Thyroid gland (tissue), 4 donors: ENCODE results near the gene SEMA6A.

Experiments used
- POLR2A ChIP-seq, 2 donors: fragments of 450-650 bp; IDR thresholded peaks; one replicate each; pipeline ENCODE4 v1.6.1; 2017; ENCODE audit warnings: antibody characterized with exemption in 2 of 2, mild to moderate bottlenecking in 2 of 2, moderate library complexity in 1 of 2
- TF ChIP-seq, protein P1 (sequence below), 6 experiments: fragments of 200-600 bp in 3 of 6; fragments of 450-650 bp in 3 of 6; sonication (generic) in 3 of 6; IDR thresholded peaks; one replicate each; pipeline ENCODE4 v1.5.1; 2016 to 2019; ENCODE audit warnings: antibody characterized with exemption in 6 of 6, mild to moderate bottlenecking in 2 of 6, inconsistent platforms in 1 of 6, moderate library complexity in 1 of 6

DNA sequence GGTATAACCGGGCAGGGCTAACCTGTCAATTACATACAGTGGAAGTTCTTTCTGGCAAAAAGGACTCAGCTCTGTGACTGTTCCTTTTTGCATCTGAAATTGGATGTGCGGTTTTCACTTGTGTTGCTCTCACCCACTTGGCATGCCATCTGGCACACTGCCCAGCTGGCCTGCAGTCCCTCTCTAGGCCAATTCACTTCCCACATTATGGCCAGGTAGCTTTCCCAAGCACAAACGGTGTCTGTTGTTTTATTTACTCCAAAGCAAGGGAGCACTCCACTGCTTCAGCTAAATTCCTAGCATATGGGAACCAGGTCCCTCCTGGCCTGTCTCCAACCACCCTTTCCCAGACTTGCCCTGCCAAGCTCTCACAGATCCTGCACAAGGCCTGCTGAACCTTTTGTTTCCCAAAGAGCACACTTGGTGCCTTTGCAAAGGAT is 132.5 kb downstream of the SEMA6A start:
- TF ChIP-seq, protein P1, sequence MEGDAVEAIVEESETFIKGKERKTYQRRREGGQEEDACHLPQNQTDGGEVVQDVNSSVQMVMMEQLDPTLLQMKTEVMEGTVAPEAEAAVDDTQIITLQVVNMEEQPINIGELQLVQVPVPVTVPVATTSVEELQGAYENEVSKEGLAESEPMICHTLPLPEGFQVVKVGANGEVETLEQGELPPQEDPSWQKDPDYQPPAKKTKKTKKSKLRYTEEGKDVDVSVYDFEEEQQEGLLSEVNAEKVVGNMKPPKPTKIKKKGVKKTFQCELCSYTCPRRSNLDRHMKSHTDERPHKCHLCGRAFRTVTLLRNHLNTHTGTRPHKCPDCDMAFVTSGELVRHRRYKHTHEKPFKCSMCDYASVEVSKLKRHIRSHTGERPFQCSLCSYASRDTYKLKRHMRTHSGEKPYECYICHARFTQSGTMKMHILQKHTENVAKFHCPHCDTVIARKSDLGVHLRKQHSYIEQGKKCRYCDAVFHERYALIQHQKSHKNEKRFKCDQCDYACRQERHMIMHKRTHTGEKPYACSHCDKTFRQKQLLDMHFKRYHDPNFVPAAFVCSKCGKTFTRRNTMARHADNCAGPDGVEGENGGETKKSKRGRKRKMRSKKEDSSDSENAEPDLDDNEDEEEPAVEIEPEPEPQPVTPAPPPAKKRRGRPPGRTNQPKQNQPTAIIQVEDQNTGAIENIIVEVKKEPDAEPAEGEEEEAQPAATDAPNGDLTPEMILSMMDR (IDR thresholded peaks at IDR 0.05) = no peak
- no peak for TF ChIP-seq POLR2A (IDR thresholded peaks at IDR 0.05)
